AG04450 (cell line): ENCODE results near the gene DHRS4L2. TPM values are rescaled to one million over a fixed set of nuclear protein-coding genes. Genes with fewer than 3 reads are reported as not detected.

Experiments used
- CTCF ChIA-PET: fragments of 300-600, 350-600 bp; formaldehyde crosslinking; extraction: SDS; loops from one replicate; lab custom pipeline; 2022; ENCODE audit warnings: antibody characterized with exemption, inconsistent platforms; lab: Charles Lee
- POLR2A ChIA-PET: fragments of 350-600 bp; formaldehyde crosslinking; extraction: SDS; loops from one replicate; lab custom pipeline; 2021; ENCODE audit warnings: antibody characterized with exemption, inconsistent platforms; lab: Yijun Ruan, JAX
- DNase-seq: peaks from one replicate; pipeline ENCODE4 v3.0.0-alpha.2; 2011; ENCODE audit warnings: low read depth, low spot score
- H3K27ac ChIP-seq: one replicate; pipeline ENCODE4 v1.5.1; 2012; ENCODE audit warnings: low read depth, low read length, control low read depth
- H3K27me3 ChIP-seq: one replicate; pipeline ENCODE4 v1.6.0; 2012; ENCODE audit warnings: low read length; ENCODE audit not compliant: control insufficient read depth, insufficient read depth
- H3K4me3 ChIP-seq: 2 replicates; pipeline ENCODE4 v1.5.1; 2011; ENCODE audit warnings: mild to moderate bottlenecking, low read depth, low read length, control low read depth
- H3K9me3 ChIP-seq: 2 replicates; pipeline ENCODE4 v1.5.1; 2012; ENCODE audit warnings: low read length; ENCODE audit not compliant: control insufficient read depth, insufficient read depth
- CTCF ChIP-seq: IDR thresholded peaks from 2 replicates; pipeline ENCODE4 v1.5.1; 2011; ENCODE audit warnings: low read depth, low read length, control low read depth, inconsistent platforms
- polyA plus RNA-seq: library from polyadenylated mRNA; depleted of rRNA; stranded (reverse); fragments of >200 nt; gene quantifications from 2 replicates; pipeline ENCODE4 v1.2.3, GENCODE V29; 2011; rRNA removed

The DHRS4L2 gene
- polyA plus RNA-seq, 1 experiment, result 14.8 TPM

- ChIA-PET CTCF (interaction anchor here (0.9 to 4.0 kb wide), 3 partner anchors 36 to 52 kb away, joined by 3 to 20 read pairs (median 3); no protein-coding TSS in a partner anchor), POLR2A (no interaction called here)
- no peak for TF ChIP-seq CTCF
- Histone ChIP-seq H3K9me3 (no peaks in the 10 kb centered on the region), H3K27ac (no peak overlapping the region), H3K4me3 (no peak overlapping the region), H3K27me3 (peaks cover 39% of the 10 kb centered on the region)
- DNase-seq, result no peak
Observed at GRCh38 chr14:24054646-24055045, 65.9 kb downstream of the DHRS4L2 start.

Other genes starting within 250 kb of the DHRS4L2 start
- 23.0 and 24.6 TPM in 2 replicates for gene DHRS4, start 35.2 kb upstream of the DHRS4L2 start, polyA plus RNA-seq
- 0.02 TPM in 1 of 2 replicates, not detected in the other for gene CARMIL3, start 63.1 kb downstream of the DHRS4L2 start, polyA plus RNA-seq
- not detected in 2 replicates for gene CPNE6, start 82.6 kb downstream of the DHRS4L2 start, polyA plus RNA-seq
- 47.0 and 59.9 TPM in 2 replicates for gene PCK2, start 105.4 kb downstream of the DHRS4L2 start, polyA plus RNA-seq
- 29.7 and 32.5 TPM in 2 replicates for gene DCAF11, start 125.8 kb downstream of the DHRS4L2 start, polyA plus RNA-seq
- gene NRL, start 126.0 kb downstream of the DHRS4L2 start, polyA plus RNA-seq, result 0.41 and 0.46 TPM in 2 replicates
- gene FITM1, start 141.7 kb downstream of the DHRS4L2 start, polyA plus RNA-seq, result 0.07 TPM in 1 of 2 replicates, not detected in the other
- 80.0 and 94.9 TPM in 2 replicates for gene PSME1, start 147.3 kb downstream of the DHRS4L2 start, polyA plus RNA-seq
- gene EMC9, start 152.7 kb downstream of the DHRS4L2 start, polyA plus RNA-seq, result 4.4 and 6.3 TPM in 2 replicates
- gene PSME2, start 157.7 kb downstream of the DHRS4L2 start, polyA plus RNA-seq, result 191 and 208 TPM in 2 replicates
- 7.4 and 14.4 TPM in 2 replicates for gene RNF31, start 158.6 kb downstream of the DHRS4L2 start, polyA plus RNA-seq
- gene IRF9, start 172.3 kb downstream of the DHRS4L2 start, polyA plus RNA-seq, result 48.4 and 55.1 TPM in 2 replicates
- gene REC8, start 183.2 kb downstream of the DHRS4L2 start, polyA plus RNA-seq, result 1.5 and 2.5 TPM in 2 replicates
- 15.2 and 20.9 TPM in 2 replicates for gene IPO4, start 199.9 kb downstream of the DHRS4L2 start, polyA plus RNA-seq
- gene TM9SF1, start 206.5 kb downstream of the DHRS4L2 start, polyA plus RNA-seq, result 41.7 and 44.9 TPM in 2 replicates
- gene TSSK4, start 216.8 kb downstream of the DHRS4L2 start, polyA plus RNA-seq, result not detected in 2 replicates
- gene CHMP4A, start 224.6 kb downstream of the DHRS4L2 start, polyA plus RNA-seq, result 48.0 and 55.7 TPM in 2 replicates
- 14.9 and 16.1 TPM in 2 replicates for gene MDP1, start 227.1 kb downstream of the DHRS4L2 start, polyA plus RNA-seq
- gene NEDD8, start 243.4 kb downstream of the DHRS4L2 start, polyA plus RNA-seq, result 335 and 363 TPM in 2 replicates
- 89.2 and 95.6 TPM in 2 replicates for gene GMPR2, start 244.0 kb downstream of the DHRS4L2 start, polyA plus RNA-seq